ENCODE results near the gene PLCB1. TPM values are rescaled to one million over a fixed set of nuclear protein-coding genes. Genes with fewer than 3 reads are reported as not detected.

Gene PLCB1
- total RNA-seq, 2 experiments from 2014 or later = 1.9 to 2.2 TPM

- no peaks in the 10 kb centered on the region for H3K4me1 Mint-ChIP-seq
- no peak overlapping the region for H3K4me3 Mint-ChIP-seq
- H3K9me3 Mint-ChIP-seq = no peaks in the 10 kb centered on the region
- DNase-seq = no peak
- H3K27ac Mint-ChIP-seq = no peak overlapping the region
- POLR2A ChIA-PET = no interaction called here
- no peaks in the 10 kb centered on the region for H3K36me3 Mint-ChIP-seq (ENCODE audit: low read depth)
- H3K27me3 Mint-ChIP-seq = no peaks in the 10 kb centered on the region
- CTCF ChIA-PET = no interaction called here
Observed at GRCh38 chr20:8524101-8525016, 392.3 kb downstream of the PLCB1 start.

DNA sequence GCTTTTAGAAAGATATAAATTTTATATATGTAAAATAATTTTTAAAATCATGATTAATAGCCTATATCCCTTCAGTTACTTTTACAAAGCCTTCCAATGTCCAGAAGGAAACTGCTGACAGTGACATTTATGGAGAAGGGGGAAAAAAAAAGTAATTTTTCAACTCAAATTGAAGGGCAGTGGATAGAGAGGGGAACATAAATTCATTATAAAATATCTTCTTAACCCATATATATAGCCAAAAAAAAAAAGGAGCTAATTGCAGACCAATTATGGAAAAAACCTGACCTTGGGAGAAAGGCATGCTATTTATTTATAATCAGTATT, 392.9 kb downstream of the PLCB1 start:
- CTCF ChIA-PET = no interaction called here
- Mint-ChIP-seq H3K36me3 (ENCODE audit: low read depth) (no peaks in the 10 kb centered on the region), H3K27ac (no peak overlapping the region), H3K4me1 (no peaks in the 10 kb centered on the region), H3K4me3 (no peak overlapping the region), H3K9me3 (no peaks in the 10 kb centered on the region), H3K27me3 (no peaks in the 10 kb centered on the region)
- POLR2A ChIA-PET = no interaction called here
- no peak for DNase-seq

- ChIA-PET POLR2A (no interaction called here), CTCF (no interaction called here)
- no peaks in the 10 kb centered on the region for H3K36me3 Mint-ChIP-seq (ENCODE audit: low read depth)
- H3K9me3 Mint-ChIP-seq = no peaks in the 10 kb centered on the region
- H3K27me3 Mint-ChIP-seq = no peaks in the 10 kb centered on the region
- H3K4me3 Mint-ChIP-seq = no peak overlapping the region
- no peak overlapping the region for H3K27ac Mint-ChIP-seq
- H3K4me1 Mint-ChIP-seq = no peaks in the 10 kb centered on the region
- DNase-seq = no peak
Observed at GRCh38 chr20:8526610-8527009, 394.5 kb downstream of the PLCB1 start.

DNA sequence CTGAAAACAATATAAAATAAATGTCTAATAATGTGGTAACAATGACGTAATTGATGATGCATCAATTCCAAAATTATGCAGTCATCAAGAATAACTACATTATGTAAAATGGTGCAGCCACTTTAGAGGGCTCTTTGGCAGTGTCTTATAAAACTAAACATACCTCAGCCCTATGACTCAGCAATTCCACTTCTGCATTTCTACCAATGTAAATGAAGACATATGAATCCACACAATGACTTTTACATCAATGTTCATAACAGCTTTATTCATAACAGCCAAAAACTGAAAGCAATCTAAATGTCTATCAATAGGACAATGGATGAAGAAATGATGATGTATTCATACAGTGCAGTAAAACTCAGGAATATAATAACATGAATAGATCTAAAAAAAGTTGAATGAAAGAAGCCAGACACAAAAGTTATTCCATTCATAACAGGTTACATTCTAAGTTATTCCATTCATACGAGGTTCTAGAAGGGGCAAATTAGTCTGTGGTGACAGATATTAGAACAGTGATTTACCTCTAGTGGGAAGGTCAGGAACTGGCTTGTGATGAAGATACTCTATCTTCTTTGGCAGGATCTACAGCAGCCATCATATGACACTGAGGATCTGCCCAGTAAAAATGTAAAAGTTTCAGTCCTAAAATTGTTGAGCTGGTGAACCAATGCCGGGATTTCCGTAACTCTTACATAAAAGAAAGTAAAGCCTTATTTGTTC, 396.1 kb downstream of the PLCB1 start:
- Mint-ChIP-seq H3K4me1 (no peaks in the 10 kb centered on the region), H3K4me3 (no peak overlapping the region), H3K9me3 (no peaks in the 10 kb centered on the region), H3K36me3 (ENCODE audit: low read depth) (no peaks in the 10 kb centered on the region), H3K27ac (no peak overlapping the region), H3K27me3 (no peaks in the 10 kb centered on the region)
- no peak for DNase-seq
- ChIA-PET CTCF (no interaction called here), POLR2A (no interaction called here)

DNA sequence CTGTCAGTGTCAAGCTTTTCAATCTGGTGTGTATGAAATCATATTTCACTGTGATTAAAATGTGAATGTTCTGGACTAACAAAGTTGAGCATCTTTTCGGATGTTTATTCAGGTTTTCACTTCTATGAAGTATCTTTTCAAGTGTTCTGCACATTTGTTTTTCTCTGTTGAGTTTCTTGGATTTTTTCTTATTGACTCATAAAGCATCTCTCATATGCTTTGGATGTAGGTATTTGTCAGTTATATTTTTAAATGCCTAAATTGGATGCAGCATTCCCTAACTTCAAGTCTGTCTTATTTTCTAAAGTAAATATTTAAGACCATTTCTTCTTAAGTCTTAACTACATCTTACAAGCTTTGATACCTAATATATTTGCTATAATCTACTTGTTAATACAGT, 398.0 kb downstream of the PLCB1 start:
- Mint-ChIP-seq H3K27me3 (no peaks in the 10 kb centered on the region), H3K36me3 (ENCODE audit: low read depth) (no peaks in the 10 kb centered on the region), H3K4me1 (no peaks in the 10 kb centered on the region), H3K27ac (no peak overlapping the region), H3K9me3 (no peaks in the 10 kb centered on the region), H3K4me3 (no peak overlapping the region)
- POLR2A ChIA-PET = no interaction called here
- CTCF ChIA-PET = no interaction called here
- no peak for DNase-seq

- ChIA-PET POLR2A (no interaction called here), CTCF (no interaction called here)
- Mint-ChIP-seq H3K4me1 (no peaks in the 10 kb centered on the region), H3K9me3 (no peaks in the 10 kb centered on the region), H3K27me3 (no peaks in the 10 kb centered on the region), H3K27ac (no peak overlapping the region), H3K36me3 (ENCODE audit: low read depth) (no peaks in the 10 kb centered on the region), H3K4me3 (no peak overlapping the region)
- no peak for DNase-seq
Observed at GRCh38 chr20:8532169-8532568, 400.1 kb downstream of the PLCB1 start.

DNA sequence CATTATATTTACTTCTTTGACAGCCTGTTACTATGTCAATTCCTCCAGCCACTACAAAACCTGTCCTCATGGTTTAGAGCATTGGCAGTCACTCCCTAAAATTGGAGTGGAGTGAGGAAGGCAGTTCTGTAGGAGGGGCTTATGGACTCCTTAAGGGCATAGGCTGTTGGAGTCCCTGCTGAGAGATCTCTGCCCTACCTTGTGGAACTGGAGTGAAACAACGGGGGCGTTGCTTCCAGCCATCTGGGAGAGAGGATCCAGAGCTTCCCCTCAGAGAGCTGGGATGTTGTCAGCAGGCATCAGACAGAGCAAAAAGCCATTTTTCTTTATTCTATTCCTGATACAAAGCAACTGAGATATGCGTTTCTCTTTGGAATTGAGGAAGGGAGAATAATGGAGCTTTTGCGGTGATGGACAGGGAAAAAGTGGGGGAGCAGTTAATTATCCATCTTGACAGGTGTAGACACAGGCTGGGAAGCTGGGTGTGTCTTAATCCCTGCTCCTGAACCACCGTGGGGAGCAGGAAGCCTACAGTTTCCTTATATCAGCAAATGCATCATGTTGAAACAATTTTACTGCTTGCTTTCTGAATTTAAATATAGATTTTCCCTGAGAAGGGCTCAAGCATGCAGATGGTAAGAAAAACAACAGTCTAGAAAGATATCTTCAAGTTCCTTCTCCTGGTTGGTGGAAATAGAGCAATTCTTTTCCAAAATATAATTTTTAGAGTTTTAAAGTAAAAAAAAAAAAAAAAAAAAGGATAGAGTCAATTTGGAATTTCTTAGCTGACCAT, 402.5 kb downstream of the PLCB1 start:
- no peaks in the 10 kb centered on the region for H3K9me3 Mint-ChIP-seq
- DNase-seq = no peak
- no peaks in the 10 kb centered on the region for H3K4me1 Mint-ChIP-seq
- POLR2A ChIA-PET = no interaction called here
- no peak overlapping the region for H3K27ac Mint-ChIP-seq
- no peaks in the 10 kb centered on the region for H3K36me3 Mint-ChIP-seq (ENCODE audit: low read depth)
- no peaks in the 10 kb centered on the region for H3K27me3 Mint-ChIP-seq
- no peak overlapping the region for H3K4me3 Mint-ChIP-seq
- CTCF ChIA-PET = interaction anchor here (1.3 kb wide), 1 partner anchor 403 kb away, joined by 3 read pairs; the partner anchor contains the start of gene PLCB1

- ChIA-PET POLR2A (no interaction called here), CTCF (interaction anchor here (1.0 to 1.3 kb wide), 2 partner anchors 11 to 404 kb away, joined by 3 read pairs; partner anchors contain the start of gene PLCB1)
- Mint-ChIP-seq H3K4me1 (no peaks in the 10 kb centered on the region), H3K36me3 (ENCODE audit: low read depth) (no peaks in the 10 kb centered on the region), H3K27me3 (no peaks in the 10 kb centered on the region), H3K4me3 (no peak overlapping the region), H3K27ac (no peak overlapping the region), H3K9me3 (no peaks in the 10 kb centered on the region)
- no peak for DNase-seq
Observed at GRCh38 chr20:8535403-8536261, 403.6 kb downstream of the PLCB1 start.

GRCh38 chr20:8536262-8536618, 404.2 kb downstream of the PLCB1 start:
- Mint-ChIP-seq H3K4me1 (no peaks in the 10 kb centered on the region), H3K4me3 (no peak overlapping the region), H3K27me3 (no peaks in the 10 kb centered on the region), H3K9me3 (no peaks in the 10 kb centered on the region), H3K27ac (no peak overlapping the region), H3K36me3 (ENCODE audit: low read depth) (no peaks in the 10 kb centered on the region)
- ChIA-PET CTCF (interaction anchor here (1.3 kb wide), 1 partner anchor 405 kb away, joined by 3 read pairs; the partner anchor contains the start of gene PLCB1), POLR2A (no interaction called here)
- DNase-seq = no peak

GRCh38 chr20:8540466-8540865, 408.4 kb downstream of the PLCB1 start:
- no peaks in the 10 kb centered on the region for H3K9me3 Mint-ChIP-seq
- ChIA-PET POLR2A (no interaction called here), CTCF (no interaction called here)
- no peak overlapping the region for H3K4me3 Mint-ChIP-seq
- no peaks in the 10 kb centered on the region for H3K27me3 Mint-ChIP-seq
- DNase-seq = no peak
- H3K36me3 Mint-ChIP-seq (ENCODE audit: low read depth) = no peaks in the 10 kb centered on the region
- no peaks in the 10 kb centered on the region for H3K4me1 Mint-ChIP-seq
- H3K27ac Mint-ChIP-seq = no peak overlapping the region

- Mint-ChIP-seq H3K27ac (no peak overlapping the region), H3K27me3 (no peaks in the 10 kb centered on the region), H3K4me3 (no peak overlapping the region), H3K4me1 (no peaks in the 10 kb centered on the region), H3K9me3 (peaks cover 2% of the 10 kb centered on the region), H3K36me3 (ENCODE audit: low read depth) (no peaks in the 10 kb centered on the region)
- ChIA-PET CTCF (no interaction called here), POLR2A (no interaction called here)
- DNase-seq = no peak
Observed at GRCh38 chr20:8542110-8542486, 410.0 kb downstream of the PLCB1 start.

GRCh38 chr20:8545212-8545611, 413.1 kb downstream of the PLCB1 start:
- H3K27ac Mint-ChIP-seq = no peak overlapping the region
- H3K9me3 Mint-ChIP-seq = peaks cover 2% of the 10 kb centered on the region
- no peaks in the 10 kb centered on the region for H3K4me1 Mint-ChIP-seq
- no peaks in the 10 kb centered on the region for H3K27me3 Mint-ChIP-seq
- no peak for DNase-seq
- CTCF ChIA-PET = no interaction called here
- POLR2A ChIA-PET = no interaction called here
- H3K4me3 Mint-ChIP-seq = no peak overlapping the region
- no peaks in the 10 kb centered on the region for H3K36me3 Mint-ChIP-seq (ENCODE audit: low read depth)

All from activated CD4-positive, alpha-beta memory T cell treated with anti-CD3 and anti-CD28 coated beads, Interleukin-2, amount 10 ng/mL, durations not matched to agents 7 days and 5 days (primary cell).